ENCODE results near the gene NDUFB4.

Gene NDUFB4

DNA sequence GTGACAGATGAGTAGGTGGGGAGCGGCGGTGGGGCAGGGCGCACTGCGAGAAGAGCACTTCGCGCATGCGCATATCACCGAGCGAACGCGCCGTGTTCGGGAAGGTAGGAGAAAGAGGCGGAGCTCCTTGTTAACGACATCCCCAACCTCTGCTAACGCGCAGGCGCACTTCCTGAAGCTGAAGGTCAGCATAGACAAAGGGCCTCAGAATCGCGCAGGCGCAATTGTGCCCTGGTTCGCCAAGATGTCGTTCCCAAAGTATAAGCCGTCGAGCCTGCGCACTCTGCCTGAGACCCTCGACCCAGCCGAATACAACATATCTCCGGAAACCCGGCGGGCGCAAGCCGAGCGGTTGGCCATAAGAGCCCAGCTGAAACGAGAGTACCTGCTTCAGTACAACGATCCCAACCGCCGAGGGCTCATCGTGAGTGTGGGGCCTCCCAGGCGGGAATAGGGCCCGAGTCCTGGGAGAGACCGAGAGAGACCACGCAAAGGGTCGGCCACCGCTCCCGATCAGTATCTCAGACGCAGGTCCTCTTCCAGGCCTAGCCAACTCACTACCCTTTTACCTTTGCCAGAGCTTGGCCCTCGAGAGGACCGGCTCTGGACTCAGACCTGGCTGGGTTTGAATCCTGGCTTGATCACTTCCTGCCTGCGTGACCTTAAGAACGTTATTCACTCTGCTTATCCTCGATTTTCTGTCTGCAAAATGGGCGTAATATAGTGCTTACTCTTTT is at the start of gene NDUFB4:
Gene NDUFB4, plus strand, starts transcription at position 221 of the 737 bp plus-strand sequence. Its CDS starts 24 bp downstream, at position 245.
- peak within 1 kb of the TSS; percentile 100 for H3K4me3 ChIP-seq (ENCODE audit: low read depth, low read length)
- TF ChIP-seq, protein P1, sequence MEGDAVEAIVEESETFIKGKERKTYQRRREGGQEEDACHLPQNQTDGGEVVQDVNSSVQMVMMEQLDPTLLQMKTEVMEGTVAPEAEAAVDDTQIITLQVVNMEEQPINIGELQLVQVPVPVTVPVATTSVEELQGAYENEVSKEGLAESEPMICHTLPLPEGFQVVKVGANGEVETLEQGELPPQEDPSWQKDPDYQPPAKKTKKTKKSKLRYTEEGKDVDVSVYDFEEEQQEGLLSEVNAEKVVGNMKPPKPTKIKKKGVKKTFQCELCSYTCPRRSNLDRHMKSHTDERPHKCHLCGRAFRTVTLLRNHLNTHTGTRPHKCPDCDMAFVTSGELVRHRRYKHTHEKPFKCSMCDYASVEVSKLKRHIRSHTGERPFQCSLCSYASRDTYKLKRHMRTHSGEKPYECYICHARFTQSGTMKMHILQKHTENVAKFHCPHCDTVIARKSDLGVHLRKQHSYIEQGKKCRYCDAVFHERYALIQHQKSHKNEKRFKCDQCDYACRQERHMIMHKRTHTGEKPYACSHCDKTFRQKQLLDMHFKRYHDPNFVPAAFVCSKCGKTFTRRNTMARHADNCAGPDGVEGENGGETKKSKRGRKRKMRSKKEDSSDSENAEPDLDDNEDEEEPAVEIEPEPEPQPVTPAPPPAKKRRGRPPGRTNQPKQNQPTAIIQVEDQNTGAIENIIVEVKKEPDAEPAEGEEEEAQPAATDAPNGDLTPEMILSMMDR (IDR thresholded peaks at IDR 0.05; ENCODE audit: low read depth, low read length, missing control alignments): no peak
- DNase-seq (ENCODE audit: low read depth): peak; percentile 97

DNA sequence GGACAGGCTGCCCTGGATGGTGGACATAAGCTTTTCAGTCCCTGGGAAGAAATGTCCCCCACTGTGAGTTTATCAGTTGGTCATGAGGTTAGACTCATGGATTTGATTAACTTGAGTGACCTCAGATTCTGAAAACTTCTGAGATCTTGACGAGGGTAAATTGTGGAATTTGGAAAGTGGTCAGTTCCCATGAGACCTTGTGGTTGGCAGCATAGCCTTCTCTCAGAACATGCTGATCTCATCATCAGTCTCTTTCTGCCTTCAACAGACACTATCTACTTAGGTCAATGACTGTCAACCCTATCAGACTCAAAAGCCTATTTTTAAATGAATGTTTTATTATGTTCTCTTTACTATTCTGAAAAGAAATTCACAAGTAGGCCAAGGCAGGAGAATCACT is 45.6 kb upstream of the NDUFB4 start:
- H3K4me3 ChIP-seq (ENCODE audit: low read depth, low read length): no peak overlapping the region
- TF ChIP-seq, protein P1 (IDR thresholded peaks at IDR 0.05; ENCODE audit: low read depth, low read length, missing control alignments): no peak
- no peak for DNase-seq (ENCODE audit: low read depth)

DNA sequence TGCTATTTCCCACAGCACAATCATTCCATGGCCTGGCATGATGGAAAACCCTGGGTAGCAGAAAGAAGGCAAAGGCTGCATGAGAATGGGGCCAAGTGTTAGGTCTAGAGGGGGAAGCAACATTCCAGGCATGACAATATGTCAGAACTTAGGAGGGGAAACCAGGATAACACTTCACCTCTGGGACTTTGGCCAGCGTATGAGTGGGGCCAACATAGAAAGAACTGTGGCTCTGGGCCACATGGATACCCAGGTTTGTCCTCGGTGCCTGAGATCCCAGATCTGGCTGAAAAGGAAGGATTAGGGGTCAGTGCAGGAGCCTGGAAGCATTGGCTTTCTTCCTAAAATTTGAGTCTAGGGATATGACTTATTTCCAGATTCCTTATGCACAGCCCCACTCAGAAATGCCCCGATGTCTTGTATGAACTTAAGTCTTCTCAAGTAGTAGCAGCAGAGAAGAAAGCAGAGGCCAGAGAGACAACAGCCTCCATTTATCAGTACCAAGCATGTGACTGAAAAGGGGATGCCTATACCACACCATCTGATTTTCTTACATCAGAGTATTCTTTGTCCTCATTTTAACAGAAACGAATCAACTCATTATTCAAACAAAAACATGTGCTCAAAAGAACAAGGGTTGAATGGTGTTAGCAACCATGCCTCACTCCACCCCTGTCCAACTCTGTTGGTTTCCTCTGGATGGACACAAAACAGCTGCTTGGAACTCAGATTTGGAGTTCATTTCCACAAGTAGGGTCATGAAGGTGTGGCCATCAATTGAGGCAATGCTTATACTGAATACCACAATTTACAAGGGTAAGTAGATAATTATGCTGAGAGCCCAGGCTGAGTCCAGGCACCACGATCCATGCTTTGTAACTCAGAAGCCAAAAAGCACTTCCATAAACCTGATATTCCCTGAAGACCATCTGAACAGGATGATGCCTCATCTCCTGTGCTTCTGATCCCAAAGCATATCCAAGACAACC is 43.7 kb upstream of the NDUFB4 start:
- TF ChIP-seq, protein P1 (IDR thresholded peaks at IDR 0.05; ENCODE audit: low read depth, low read length, missing control alignments): no peak
- no peak for DNase-seq (ENCODE audit: low read depth)
- no peak overlapping the region for H3K4me3 ChIP-seq (ENCODE audit: low read depth, low read length)

DNA sequence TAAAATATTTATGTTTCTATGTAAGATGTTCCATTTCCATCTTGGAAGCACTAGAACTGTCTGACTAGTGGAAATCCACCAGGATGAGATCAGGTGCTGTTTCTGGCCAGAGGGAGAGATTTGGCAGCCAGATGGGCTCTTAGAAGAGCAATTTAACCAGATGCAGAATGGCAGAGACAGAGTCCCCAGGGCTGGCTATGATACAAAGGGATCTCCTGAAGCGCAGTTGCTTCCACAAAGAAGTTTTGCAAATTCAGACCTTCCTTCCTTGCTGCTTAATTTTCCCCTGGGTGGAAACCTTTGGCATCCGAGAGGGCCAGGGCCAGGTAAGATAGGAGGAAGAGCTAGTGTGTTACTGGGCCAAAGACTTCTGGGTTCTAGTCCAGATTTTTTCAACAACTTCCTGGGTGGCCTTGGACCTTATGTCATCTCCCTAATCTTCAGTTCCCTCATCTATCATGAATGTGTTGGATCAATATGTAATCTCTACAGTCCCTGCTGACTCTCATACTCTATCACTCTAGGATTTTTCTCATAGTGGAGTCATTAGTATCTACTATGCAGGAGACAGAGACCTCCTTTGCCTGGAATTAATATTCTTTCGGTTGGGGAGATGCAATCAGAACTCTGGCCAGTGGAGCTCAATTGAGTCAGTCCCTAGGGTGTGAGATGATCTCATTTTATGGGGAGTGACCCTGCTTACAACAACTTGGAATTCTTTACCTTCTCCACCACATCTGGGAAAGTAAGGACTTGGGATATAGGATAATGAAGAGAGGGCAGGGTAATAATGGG is 41.1 kb upstream of the NDUFB4 start:
- no peak for DNase-seq (ENCODE audit: low read depth)
- TF ChIP-seq, protein P1 (IDR thresholded peaks at IDR 0.05; ENCODE audit: low read depth, low read length, missing control alignments): no peak

DNA sequence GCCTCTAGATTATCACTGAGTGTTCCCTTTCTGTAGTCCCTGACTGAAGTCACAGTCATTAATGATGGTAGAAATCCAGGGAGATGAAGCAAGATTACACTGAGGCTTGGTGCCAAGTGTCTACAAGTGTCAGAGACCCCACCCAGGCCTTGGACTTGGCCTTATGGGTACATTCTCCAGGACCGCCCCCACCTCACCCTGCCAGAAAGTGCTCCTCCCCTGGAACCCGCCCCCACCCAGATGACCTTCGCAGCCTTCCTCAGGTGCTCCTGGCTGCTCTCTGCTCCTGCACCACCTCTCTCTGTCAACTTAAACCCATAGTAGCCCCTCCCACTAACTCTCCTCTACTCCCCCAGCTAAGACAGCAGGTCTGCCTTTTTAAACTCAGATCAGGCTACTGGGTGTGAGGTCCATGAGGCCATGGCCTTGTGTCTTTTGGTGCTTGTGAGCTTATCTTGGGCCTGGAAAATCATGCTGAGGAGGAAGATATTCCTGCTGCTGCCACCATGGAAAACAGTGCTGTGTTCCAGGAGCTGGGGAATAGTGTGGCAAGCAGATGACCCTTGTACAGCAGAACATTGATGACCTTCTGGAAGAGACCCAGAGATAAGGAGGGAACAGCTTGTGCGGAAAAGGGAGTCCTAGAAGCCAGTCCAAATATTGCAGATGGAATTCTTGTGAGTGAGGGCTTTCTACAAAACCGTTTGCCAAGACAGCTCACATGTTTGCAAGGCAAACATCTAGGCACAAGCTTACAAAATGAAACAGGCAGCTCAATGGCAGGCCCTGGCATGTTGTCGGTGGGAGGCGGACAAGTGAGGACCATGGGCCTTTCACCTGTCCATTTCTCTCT is 40.3 kb upstream of the NDUFB4 start:
- DNase-seq (ENCODE audit: low read depth): no peak
- H3K4me3 ChIP-seq (ENCODE audit: low read depth, low read length): no peak overlapping the region

More for the DNA sequence above, 41.1 kb upstream of the NDUFB4 start:
- no peak overlapping the region for H3K4me3 ChIP-seq (ENCODE audit: low read depth, low read length)

More for the DNA sequence above, 40.3 kb upstream of the NDUFB4 start:
- TF ChIP-seq, protein P1 (IDR thresholded peaks at IDR 0.05; ENCODE audit: low read depth, low read length, missing control alignments): no peak
